ENCODE measurements around the gene TMEM238L.

The TMEM238L gene

DNA sequence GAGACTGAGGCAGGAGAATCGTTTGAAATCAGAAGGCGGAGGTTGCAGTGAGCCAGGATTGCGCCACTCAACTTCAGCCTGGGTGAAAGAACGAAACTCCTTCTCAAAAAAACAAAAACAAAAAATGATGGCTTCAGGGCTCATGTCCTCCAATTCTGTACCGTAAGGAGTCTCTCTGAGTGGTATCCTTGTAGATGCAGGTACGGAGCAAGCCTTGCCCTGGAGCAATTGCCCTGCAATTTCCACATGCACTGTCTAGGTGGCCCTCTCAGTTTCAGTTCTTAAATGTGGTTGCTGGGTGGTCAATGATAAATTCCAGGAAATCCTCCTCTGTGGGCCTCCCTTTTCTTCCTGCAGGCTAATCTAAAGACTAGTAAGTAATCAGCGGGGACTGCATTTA is 10.6 kb downstream of the TMEM238L start:
- no peak for DNase-seq (ENCODE audit: low read depth, low spot score)
- TF ChIP-seq, protein P1, sequence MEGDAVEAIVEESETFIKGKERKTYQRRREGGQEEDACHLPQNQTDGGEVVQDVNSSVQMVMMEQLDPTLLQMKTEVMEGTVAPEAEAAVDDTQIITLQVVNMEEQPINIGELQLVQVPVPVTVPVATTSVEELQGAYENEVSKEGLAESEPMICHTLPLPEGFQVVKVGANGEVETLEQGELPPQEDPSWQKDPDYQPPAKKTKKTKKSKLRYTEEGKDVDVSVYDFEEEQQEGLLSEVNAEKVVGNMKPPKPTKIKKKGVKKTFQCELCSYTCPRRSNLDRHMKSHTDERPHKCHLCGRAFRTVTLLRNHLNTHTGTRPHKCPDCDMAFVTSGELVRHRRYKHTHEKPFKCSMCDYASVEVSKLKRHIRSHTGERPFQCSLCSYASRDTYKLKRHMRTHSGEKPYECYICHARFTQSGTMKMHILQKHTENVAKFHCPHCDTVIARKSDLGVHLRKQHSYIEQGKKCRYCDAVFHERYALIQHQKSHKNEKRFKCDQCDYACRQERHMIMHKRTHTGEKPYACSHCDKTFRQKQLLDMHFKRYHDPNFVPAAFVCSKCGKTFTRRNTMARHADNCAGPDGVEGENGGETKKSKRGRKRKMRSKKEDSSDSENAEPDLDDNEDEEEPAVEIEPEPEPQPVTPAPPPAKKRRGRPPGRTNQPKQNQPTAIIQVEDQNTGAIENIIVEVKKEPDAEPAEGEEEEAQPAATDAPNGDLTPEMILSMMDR (IDR thresholded peaks at IDR 0.05; ENCODE audit: insufficient read depth, low read length, missing control alignments) = no peak
- POLR2A ChIA-PET = no interaction called here
- no peak overlapping the region for H3K4me3 ChIP-seq (ENCODE audit: low read depth, low read length)
- CTCF ChIA-PET = no interaction called here

DNA sequence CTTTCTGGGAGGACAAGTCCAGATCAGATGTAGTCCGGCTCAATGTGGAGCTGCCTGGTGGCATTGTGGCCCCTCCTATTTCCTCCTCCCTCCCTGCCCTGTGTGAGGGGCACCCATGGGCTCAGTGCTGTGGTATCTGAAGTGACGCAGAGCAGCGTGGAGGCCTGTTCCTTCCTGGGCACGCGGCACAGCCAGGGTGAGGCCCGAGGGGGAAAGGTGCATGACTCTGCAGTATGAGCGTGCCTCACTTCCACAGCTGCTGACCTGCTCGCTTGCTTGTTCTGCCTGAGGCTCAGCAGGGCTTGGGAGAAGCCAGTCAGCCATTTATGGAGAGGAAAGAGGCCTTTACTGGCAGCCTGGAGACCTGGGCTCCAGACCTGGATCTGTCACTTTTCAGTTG is 11.7 kb downstream of the TMEM238L start:
- H3K4me3 ChIP-seq (ENCODE audit: low read depth, low read length) = no peak overlapping the region
- ChIA-PET CTCF (no interaction called here), POLR2A (no interaction called here)
- DNase-seq (ENCODE audit: low read depth, low spot score) = no peak
- TF ChIP-seq, protein P1 (IDR thresholded peaks at IDR 0.05; ENCODE audit: insufficient read depth, low read length, missing control alignments) = no peak

DNA sequence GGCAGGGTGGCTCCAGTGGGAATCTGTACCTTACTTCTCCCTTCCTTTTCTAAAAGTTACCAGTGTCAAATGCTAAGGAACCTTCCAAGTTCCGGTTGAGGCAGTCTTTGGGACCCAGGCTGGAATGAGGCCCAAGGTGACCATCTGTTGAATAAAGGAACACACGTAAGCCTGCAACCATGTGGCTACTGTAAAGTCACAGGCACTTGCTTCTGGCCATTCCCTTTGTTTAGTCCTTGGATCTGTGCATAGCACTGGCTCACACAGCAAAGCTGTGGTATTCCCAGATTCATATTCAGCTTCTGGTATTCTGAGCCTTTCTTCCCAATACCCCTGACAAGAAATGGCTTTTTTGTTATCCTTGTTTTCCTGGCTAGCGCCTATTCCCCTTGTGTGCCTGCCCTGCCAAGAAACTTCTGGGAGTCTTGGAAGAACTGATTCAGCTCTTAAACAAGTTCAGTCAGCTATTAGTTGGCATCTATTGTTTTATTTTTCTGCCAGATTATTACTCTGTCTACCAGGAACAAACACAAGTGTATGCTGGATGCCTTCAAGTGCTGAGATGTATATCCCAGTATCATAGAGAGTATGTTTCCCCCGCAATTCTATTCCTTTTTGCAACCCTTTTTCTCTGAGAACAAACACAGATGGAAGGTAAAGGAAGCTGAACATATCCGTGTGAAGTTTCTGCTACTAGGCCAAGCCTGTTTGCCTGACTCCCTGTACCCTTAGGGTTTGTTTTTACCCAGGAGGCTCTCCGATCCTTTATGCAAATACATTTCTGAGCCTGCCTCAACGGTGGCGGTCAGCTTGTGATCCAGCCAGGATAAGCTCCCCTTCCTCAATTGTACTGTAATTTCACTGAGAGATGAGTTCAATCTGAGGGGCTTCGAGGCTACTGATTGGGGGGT is 13.2 kb downstream of the TMEM238L start:
- TF ChIP-seq, protein P1 (IDR thresholded peaks at IDR 0.05; ENCODE audit: insufficient read depth, low read length, missing control alignments) = no peak
- CTCF ChIA-PET = interaction anchor here (1.3 to 2.3 kb wide), 2 partner anchors 54 to 174 kb away, joined by 6 to 7 read pairs; no protein-coding TSS in a partner anchor
- DNase-seq (ENCODE audit: low read depth, low spot score) = no peak
- H3K4me3 ChIP-seq (ENCODE audit: low read depth, low read length) = no peak overlapping the region
- POLR2A ChIA-PET = no interaction called here

DNA sequence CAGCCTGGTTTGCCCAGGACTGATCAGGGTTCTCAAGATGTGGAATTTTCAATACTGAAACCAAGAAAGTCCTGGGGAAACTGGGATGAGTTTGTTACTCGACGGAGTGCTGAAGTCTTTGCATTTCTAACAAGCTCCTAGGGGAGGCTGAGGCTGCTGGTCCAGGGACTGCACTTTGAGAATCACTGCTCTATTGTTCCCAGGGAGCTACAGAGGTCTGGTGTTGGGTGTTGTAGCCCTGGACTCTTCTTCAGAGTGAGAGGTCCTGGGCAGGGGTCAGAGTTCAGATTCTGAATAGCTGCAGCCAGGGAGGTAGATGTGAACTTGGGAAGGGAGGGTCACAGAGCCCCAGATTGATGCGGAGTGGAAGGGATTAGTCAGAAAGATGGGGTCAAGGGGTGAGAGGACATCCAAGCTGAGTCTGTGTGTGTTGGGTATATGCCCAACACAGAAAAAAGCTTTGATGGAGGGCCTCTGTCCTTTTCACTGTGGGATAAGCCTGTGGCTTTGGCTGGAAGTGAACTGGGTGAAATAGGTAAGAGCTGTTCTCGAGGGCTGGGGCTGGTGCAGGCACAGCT is 14.1 kb downstream of the TMEM238L start:
- POLR2A ChIA-PET = no interaction called here
- H3K4me3 ChIP-seq (ENCODE audit: low read depth, low read length) = no peak overlapping the region
- no peak for DNase-seq (ENCODE audit: low read depth, low spot score)
- CTCF ChIA-PET = interaction anchor here (2.3 kb wide), 1 partner anchor 55 kb away, joined by 7 read pairs; no protein-coding TSS in a partner anchor
- TF ChIP-seq, protein P1 (IDR thresholded peaks at IDR 0.05; ENCODE audit: insufficient read depth, low read length, missing control alignments) = no peak

GRCh38 chr17:10787306-10788045 is 16.4 kb downstream of the TMEM238L start:
- DNase-seq (ENCODE audit: low read depth, low spot score) = no peak
- H3K4me3 ChIP-seq (ENCODE audit: low read depth, low read length) = no peak overlapping the region
- TF ChIP-seq, protein P1 (IDR thresholded peaks at IDR 0.05; ENCODE audit: insufficient read depth, low read length, missing control alignments) = no peak
- CTCF ChIA-PET = no interaction called here
- POLR2A ChIA-PET = no interaction called here

DNA sequence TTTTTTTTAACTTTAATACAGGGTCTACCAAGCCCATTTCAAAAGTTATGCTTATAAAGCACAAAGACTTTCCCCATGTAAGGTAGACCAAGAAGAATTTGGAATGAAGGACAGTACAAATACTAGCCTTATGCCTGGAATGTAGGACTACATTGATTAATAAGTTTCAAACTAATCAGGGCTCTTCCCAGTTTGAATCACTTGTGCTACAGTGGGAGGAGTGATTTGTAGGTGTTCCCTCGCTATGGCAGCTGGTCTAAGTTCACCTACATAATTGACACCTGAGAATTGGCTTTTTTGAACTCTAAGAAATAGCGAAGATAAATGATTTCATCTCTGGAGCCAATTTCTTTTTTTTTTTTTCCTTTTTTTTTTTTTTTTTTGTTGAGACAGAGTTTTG is 18.6 kb downstream of the TMEM238L start:
- no peak for DNase-seq (ENCODE audit: low read depth, low spot score)
- no peak overlapping the region for H3K4me3 ChIP-seq (ENCODE audit: low read depth, low read length)
- ChIA-PET CTCF (no interaction called here), POLR2A (no interaction called here)
- TF ChIP-seq, protein P1 (IDR thresholded peaks at IDR 0.05; ENCODE audit: insufficient read depth, low read length, missing control alignments) = no peak
